Liver (tissue), 3 donors: ENCODE results near the gene NKD2.

Experiments
- ATF3 ChIP-seq: IDR thresholded peaks from 2 replicates; pipeline ENCODE4 v1.6.1; 2016; ENCODE audit warnings: antibody characterized with exemption
- CTCF ChIP-seq: fragments of 150-350 bp; IDR thresholded peaks from 2 replicates; pipeline ENCODE4 v1.5.1; 2017; ENCODE audit warnings: improper control_type of control experiment, low read depth, low read length; ENCODE audit not compliant: missing input control
- FOXA1 ChIP-seq: IDR thresholded peaks from 2 replicates; pipeline ENCODE4 v1.6.1; 2016; ENCODE audit warnings: antibody characterized with exemption
- GABPA ChIP-seq, 2 donors: IDR thresholded peaks in 1 of 2; conservative IDR thresholded peaks in 1 of 2; 2 replicates each; pipeline ENCODE4 v1.6.1; 2016; ENCODE audit warnings: antibody characterized with exemption in 2 of 2, mild to moderate bottlenecking in 1 of 2, moderate library complexity in 1 of 2
- ZBTB33 ChIP-seq: IDR thresholded peaks from 2 replicates; pipeline ENCODE4 v1.6.1; 2016; ENCODE audit warnings: antibody characterized with exemption
- TF ChIP-seq, protein P1 (sequence below): IDR thresholded peaks from 2 replicates; pipeline ENCODE4 v1.6.1; 2016; ENCODE audit warnings: antibody characterized with exemption
- donor health status: healthy.
- donor health status: healthy.

- no peak for TF ChIP-seq ZBTB33
- no peak for TF ChIP-seq FOXA1
- TF ChIP-seq, protein P1, sequence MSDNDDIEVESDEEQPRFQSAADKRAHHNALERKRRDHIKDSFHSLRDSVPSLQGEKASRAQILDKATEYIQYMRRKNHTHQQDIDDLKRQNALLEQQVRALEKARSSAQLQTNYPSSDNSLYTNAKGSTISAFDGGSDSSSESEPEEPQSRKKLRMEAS, result no peak
- no peak for TF ChIP-seq GABPA (IDR thresholded peaks at IDR 0.05 in 1 of 2, conservative IDR thresholded peaks at IDR 0.05 in 1 of 2)
- no peak for TF ChIP-seq CTCF
- no peak for TF ChIP-seq ATF3
Measured at GRCh38 chr5:1079486-1079885, 70.9 kb downstream of the NKD2 start.
